ENCODE data around the gene LAMA5.

GRCh38 chr20:62321521-62321948, 45.6 kb downstream of the LAMA5 start:
- no peak for TF ChIP-seq SIN3A (IDR thresholded peaks at IDR 0.05; ENCODE audit: borderline replicate concordance, insufficient read depth, low read length)
- no peak for TF ChIP-seq POLR2AphosphoS5 (IDR thresholded peaks at IDR 0.05; ENCODE audit: low read depth, low read length)
- TF ChIP-seq TAF1 (IDR thresholded peaks at IDR 0.05; ENCODE audit: borderline replicate concordance, insufficient read depth, low read length): no peak
- TF ChIP-seq REST (IDR thresholded peaks at IDR 0.05; ENCODE audit: insufficient read depth in 1 of 2, low read depth in 2 of 2, low read length in 2 of 2): no peak

All from PFSK-1 (cell line).